GM12874 (cell line): ENCODE data around the gene FBLN7.

ENCODE experiments used
- TF ChIP-seq, protein P1 (sequence below): IDR thresholded peaks from 2 replicates; pipeline ENCODE4 v1.5.1; 2011; ENCODE audit warnings: low read depth, mild to moderate bottlenecking, control low read depth, low read length, moderate library complexity; ENCODE audit not compliant: insufficient read depth

FBLN7 gene

DNA sequence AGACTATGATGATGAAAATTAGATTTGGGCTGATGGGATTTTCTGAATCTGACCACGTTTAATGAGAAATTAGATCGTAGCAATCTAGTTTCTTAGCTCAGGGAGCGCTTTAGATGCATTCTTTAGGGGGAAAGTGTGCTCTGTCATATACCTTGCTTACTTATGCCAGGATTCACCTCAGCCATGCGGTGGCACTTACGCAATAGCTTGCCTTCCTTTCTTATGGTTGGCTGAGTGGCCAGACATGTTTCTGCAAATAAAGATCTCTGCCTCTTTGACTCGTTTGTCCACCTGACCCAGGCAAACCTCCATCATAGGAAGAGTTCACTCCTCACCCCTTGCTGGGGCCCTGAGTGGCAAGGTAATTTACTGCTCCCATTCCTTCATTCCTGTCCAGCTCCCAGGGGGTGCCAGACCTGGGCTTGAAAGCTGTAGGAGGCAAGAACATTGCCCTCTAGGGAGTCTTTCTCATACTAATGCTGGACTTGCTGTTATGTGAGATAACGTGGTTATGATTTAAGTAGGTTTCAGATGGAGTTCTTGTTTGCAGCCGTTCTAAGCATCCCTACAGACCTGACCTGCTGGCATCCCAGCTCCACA lies 57.1 kb downstream of the FBLN7 start:
- TF ChIP-seq, protein P1, sequence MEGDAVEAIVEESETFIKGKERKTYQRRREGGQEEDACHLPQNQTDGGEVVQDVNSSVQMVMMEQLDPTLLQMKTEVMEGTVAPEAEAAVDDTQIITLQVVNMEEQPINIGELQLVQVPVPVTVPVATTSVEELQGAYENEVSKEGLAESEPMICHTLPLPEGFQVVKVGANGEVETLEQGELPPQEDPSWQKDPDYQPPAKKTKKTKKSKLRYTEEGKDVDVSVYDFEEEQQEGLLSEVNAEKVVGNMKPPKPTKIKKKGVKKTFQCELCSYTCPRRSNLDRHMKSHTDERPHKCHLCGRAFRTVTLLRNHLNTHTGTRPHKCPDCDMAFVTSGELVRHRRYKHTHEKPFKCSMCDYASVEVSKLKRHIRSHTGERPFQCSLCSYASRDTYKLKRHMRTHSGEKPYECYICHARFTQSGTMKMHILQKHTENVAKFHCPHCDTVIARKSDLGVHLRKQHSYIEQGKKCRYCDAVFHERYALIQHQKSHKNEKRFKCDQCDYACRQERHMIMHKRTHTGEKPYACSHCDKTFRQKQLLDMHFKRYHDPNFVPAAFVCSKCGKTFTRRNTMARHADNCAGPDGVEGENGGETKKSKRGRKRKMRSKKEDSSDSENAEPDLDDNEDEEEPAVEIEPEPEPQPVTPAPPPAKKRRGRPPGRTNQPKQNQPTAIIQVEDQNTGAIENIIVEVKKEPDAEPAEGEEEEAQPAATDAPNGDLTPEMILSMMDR: no peak

DNA sequence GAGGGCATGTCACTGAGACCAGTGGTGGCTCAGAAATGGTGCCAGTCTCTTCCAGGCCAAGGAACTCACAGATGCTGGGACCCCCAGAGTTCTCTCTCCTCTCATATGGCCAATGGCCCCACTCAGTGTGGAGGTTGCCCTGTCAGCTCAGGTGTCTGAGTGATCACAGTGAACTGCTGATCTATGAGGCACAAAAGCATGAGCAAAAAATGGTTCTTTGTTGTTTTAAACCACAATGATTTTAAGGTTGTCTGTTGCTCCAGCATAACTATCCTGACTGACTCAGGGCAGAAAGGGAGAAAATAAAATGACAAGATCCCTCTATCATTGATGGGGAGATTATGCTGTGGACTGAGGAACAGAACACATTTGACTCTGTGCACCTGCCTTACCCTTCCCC lies 57.8 kb downstream of the FBLN7 start:
- TF ChIP-seq, protein P1: no peak

DNA sequence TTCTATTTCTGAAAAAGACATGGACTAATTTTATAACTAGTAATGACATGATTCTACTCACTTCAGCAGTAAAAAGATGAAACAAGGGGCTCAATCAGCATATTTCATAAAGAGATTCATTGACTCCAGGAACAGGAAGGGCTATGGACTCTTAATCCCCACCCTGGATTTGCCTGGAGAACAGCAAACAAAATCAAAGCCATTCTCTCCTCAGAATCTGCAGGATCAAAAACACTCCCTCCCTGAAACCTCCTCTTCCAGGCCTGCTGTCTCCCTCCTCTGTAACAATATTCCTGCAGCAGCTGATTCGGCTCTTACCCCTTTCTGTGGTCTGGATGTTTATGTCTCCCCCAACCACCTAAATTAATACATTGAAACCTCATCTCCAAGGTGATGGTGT lies 59.7 kb downstream of the FBLN7 start:
- TF ChIP-seq, protein P1: no peak

DNA sequence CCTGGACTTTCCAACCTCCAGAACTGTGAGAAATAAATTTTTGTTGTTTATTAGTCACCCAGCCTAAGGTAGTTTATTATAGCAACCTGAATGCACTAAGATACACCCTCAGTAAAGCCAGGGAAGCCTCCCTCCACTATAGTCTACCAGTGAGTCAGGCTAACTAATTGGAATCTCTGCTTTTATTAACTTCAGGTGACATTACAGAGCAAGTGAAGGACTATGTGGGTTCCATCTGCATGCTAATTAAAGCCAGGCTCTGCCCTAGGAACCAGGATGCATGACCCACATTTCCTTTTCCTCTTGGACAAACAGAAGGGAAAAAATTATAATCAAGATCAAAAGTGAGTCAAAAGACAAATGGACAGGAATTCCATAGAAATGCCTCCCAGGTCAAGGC lies 60.6 kb downstream of the FBLN7 start:
- TF ChIP-seq, protein P1: no peak

DNA sequence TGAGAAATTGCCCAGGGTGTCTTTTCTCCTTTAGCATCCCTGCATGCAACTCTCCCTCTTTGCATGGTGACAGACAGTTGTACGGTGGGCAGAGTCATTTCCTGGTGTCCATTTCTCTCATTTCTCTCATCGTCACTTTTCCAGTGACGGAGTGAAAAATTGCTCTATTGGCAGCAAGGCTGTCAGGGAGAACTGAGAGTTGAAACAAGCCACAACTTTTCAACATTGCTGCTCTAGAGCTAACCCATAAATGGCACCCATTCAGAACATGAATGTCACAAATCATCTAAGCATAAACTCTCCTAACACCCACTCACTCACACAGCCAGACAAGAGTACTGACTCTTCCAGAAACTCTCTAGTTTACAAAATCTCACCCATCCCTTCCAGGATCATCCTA lies 61.0 kb downstream of the FBLN7 start:
- TF ChIP-seq, protein P1: no peak

DNA sequence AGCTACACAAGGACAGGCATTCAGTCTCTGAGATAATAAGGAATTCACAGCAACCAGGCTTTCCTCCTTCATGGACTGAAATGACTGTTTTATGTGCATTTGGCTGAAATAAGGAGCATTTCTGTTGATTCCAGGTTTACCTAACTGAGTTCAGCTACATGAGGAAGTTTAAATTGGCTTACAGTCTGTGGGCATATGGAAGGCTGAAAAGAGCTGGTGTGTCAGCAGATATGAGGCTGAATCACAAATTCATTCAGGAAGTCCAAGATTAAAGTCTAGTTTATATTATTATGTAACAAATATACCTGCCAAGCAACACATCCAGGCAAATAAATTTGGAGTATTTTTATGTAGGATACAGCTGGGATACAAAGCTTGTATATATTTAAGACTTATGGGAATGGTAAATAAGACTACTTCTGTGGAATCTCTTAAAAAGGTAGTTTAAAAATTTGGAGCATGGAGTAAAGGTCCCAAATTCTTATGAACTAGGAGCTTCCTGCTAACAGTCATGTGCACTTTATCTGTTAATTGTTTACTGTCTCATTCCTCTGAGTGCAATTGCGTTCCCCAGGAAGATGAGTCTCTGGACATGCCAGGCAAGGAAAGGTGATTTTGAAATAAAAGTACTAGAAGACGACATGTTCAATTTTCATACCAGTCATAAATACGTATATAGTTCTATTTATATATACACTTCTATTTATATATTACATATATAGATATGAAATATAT lies 63.7 kb downstream of the FBLN7 start:
- TF ChIP-seq, protein P1: no peak

DNA sequence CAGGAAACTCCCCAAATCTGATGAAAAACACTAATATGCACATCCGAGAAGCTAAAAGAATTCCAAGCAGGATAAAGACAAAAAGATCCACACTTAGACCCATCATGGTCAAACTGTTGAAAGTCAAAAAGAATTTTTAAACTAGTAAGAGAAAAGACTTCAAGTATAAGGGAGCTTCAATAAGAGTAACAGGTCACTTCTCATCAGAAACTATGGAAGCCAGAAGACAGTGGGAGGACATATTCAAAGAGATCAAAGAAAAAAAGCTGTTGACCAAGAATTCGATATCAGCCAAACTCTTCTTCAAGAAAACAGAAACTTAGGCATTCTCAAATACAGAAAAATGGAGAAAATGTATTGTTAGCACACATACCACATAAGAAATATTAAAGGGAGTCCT lies 66.2 kb downstream of the FBLN7 start:
- TF ChIP-seq, protein P1: no peak
